Spleen (tissue), 11 donors: ENCODE results near the gene LIMA1. TPM values are rescaled to one million over a fixed set of nuclear protein-coding genes. Genes with fewer than 3 reads are reported as not detected.

Source experiments
- DNase-seq: peaks from one replicate; pipeline ENCODE4 v3.0.0-alpha.2; 2020
- H3K27ac ChIP-seq, 8 donors: fragments of 200-600 bp; sonication (generic) in 7 of 8; 1 replicate in 4 of 8; 2 replicates in 4 of 8; pipeline versions ENCODE4 v1.5.0 to v1.8.0; 2016 to 2021; ENCODE audit warnings: inconsistent platforms in 4 of 8, mild to moderate bottlenecking in 4 of 8, moderate library complexity in 1 of 8
- H3K27me3 ChIP-seq, 7 donors: fragments of 200-600 bp; sonication (generic) in 6 of 7; replicated peaks in 1 of 7; 1 replicate in 4 of 7; 2 replicates in 3 of 7; pipeline versions ENCODE4 v1.5.0 to v1.8.0; 2016 to 2021; ENCODE audit warnings: inconsistent platforms in 3 of 7, mild to moderate bottlenecking in 1 of 7
- H3K36me3 ChIP-seq, 6 donors: fragments of 200-600 bp; sonication (generic) in 5 of 6; 1 replicate in 4 of 6; 2 replicates in 2 of 6; pipeline versions ENCODE4 v1.5.0 to v1.8.0; 2016 to 2021; ENCODE audit warnings: inconsistent platforms in 2 of 6
- H3K4me1 ChIP-seq, 6 donors: fragments of 200-600 bp; sonication (generic) in 5 of 6; 1 replicate in 3 of 6; 2 replicates in 3 of 6; pipeline versions ENCODE4 v1.5.0 to v1.8.0; 2016 to 2021; ENCODE audit warnings: inconsistent platforms in 3 of 6
- H3K4me3 ChIP-seq, 8 donors: fragments of 200-600 bp; sonication (generic) in 7 of 8; 1 replicate in 4 of 8; 2 replicates in 4 of 8; pipeline versions ENCODE4 v1.5.0 to v1.8.0; 2016 to 2021; ENCODE audit warnings: inconsistent platforms in 4 of 8, mild to moderate bottlenecking in 4 of 8, moderate library complexity in 2 of 8
- H3K9me3 ChIP-seq, 8 donors: fragments of 200-600 bp; sonication (generic) in 7 of 8; 1 replicate in 4 of 8; 2 replicates in 4 of 8; pipeline versions ENCODE4 v1.5.0 to v1.8.0; 2016 to 2021; ENCODE audit warnings: inconsistent platforms in 4 of 8
- POLR2A ChIP-seq, 3 donors: fragments of 450-650 bp; IDR thresholded peaks; one replicate each; pipeline ENCODE4 v1.5.1; 2017; ENCODE audit warnings: antibody characterized with exemption in 3 of 3, mild to moderate bottlenecking in 1 of 3
- POLR2AphosphoS5 ChIP-seq, 3 donors: sonication (generic); formaldehyde crosslinking; IDR thresholded peaks; one replicate each; pipeline ENCODE4 v1.5.1; 2017; ENCODE audit warnings: antibody characterized with exemption in 3 of 3
- WGBS, 5 donors: extraction: QIAGEN DNeasy Blood & Tissue Kit in 3 of 5; methylation state at CpG; one replicate each; pipeline versions ENCODE4 v1.1.5 to v1.1.7; 2013 to 2018; 5-methylcytosine and 5-hydroxymethylcytosine counted together
- intact Hi-C: fragments of 100-400 bp; cut with DNase I; formaldehyde crosslinking; loops from one replicate; pipeline ENCODE4 v1.15.0; 2023; ENCODE audit warnings: low total_unique reads
- polyA plus RNA-seq, 3 donors: library from polyadenylated mRNA; stranded (reverse); fragments of 200-250 nt; gene quantifications; one replicate each; pipeline ENCODE4 v1.2.1, GENCODE V29; 2013
- total RNA-seq, 7 donors: library from RNA; depleted of rRNA in 3 of 7; stranded (reverse); fragments of >200 nt in 3 of 7; fragmentation: NEBNext Ultra II Directional in 4 of 7; extraction: Animal tissue kit (Norgen Biotek cat#: 25700) in 4 of 7; gene quantifications; one replicate each; pipeline versions ENCODE4 v1.1.0 to v1.2.1, GENCODE V29; 2016 to 2021
- TF ChIP-seq, protein P1 (sequence below), 11 experiments: fragments of 200-600 bp in 7 of 11; fragments of 450-650 bp in 4 of 11; sonication (generic) in 4 of 11; IDR thresholded peaks in 8 of 11; conservative IDR thresholded peaks in 3 of 11; 1 replicate in 7 of 11; 2 replicates in 4 of 11; pipeline versions ENCODE4 v1.4.0 to v1.8.0; 2016 to 2021; ENCODE audit warnings: antibody characterized with exemption in 11 of 11, inconsistent platforms in 4 of 11, mild to moderate bottlenecking in 1 of 11
- donor health status: healthy with polysubstance abuse.
- donor health status: DM: no; HTN: no; CAD: no; lungs with moderate emphysema.
- donor health status: DM: no; HTN: no; CAD: no.
- donor health status: Bipolar disorder and iron deficiency.
- donor health status: healthy.
- donor health status: DM: no; HTN: no; CAD: no.
- donor health status: DM: yes; HTN: yes; CAD: no.

LIMA1 gene
- total and polyA plus RNA-seq, 10 donors = 15.3 to 102 (median 61.2) TPM

DNA sequence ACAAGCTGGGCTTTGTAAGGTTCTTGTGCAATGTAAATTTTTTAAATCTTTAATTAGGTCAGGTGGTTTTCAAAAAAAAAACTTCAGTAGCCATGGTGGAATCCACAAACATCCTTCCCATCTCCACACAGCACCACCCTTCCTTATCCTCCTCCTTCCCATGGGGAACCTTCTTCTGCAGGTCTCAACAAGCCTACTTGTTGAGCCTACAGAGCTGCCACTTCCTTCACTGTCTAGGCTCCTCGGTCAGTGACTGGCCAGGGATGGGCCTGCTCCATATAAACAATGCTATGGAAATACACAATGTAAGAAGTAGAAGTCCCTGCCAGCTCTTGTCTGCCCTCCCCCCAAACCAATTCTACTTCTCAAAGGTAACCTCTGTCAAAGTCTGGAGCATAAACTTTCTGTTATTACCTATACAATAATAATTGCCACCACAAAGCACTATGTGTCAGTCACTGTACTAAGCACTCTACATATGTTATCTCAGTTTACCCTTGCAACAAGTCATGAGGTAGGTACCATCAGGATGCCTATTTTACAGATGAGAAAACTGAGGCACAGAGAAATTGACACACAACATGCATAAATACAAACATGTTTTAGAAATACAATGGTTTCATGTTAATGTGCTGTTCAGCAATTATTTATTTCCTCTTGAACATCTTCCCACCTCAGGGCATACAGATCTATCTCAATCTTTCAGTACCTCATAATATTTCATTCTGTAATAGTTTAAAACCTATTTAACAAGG, 17.4 kb downstream of the LIMA1 start:
- Histone ChIP-seq H3K9me3 (no peaks in the 10 kb centered on the region), H3K27ac (no peak overlapping the region), H3K27me3 (no peaks in the 10 kb centered on the region), H3K4me3 (no peak overlapping the region), H3K36me3 (no peaks in the 10 kb centered on the region), H3K4me1 (no peaks in the 10 kb centered on the region)
- intact Hi-C loops = no loop called here
- 69 to 100% (median 81%) methylated on average over 1 of the region's 1 CpG for WGBS, 5 donors
- TF ChIP-seq, protein P1, sequence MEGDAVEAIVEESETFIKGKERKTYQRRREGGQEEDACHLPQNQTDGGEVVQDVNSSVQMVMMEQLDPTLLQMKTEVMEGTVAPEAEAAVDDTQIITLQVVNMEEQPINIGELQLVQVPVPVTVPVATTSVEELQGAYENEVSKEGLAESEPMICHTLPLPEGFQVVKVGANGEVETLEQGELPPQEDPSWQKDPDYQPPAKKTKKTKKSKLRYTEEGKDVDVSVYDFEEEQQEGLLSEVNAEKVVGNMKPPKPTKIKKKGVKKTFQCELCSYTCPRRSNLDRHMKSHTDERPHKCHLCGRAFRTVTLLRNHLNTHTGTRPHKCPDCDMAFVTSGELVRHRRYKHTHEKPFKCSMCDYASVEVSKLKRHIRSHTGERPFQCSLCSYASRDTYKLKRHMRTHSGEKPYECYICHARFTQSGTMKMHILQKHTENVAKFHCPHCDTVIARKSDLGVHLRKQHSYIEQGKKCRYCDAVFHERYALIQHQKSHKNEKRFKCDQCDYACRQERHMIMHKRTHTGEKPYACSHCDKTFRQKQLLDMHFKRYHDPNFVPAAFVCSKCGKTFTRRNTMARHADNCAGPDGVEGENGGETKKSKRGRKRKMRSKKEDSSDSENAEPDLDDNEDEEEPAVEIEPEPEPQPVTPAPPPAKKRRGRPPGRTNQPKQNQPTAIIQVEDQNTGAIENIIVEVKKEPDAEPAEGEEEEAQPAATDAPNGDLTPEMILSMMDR (IDR thresholded peaks at IDR 0.05 in 8 of 11, conservative IDR thresholded peaks at IDR 0.05 in 3 of 11) = no peak
- TF ChIP-seq POLR2AphosphoS5 (IDR thresholded peaks at IDR 0.05) = no peak
- TF ChIP-seq POLR2A (IDR thresholded peaks at IDR 0.05) = no peak
- DNase-seq = no peak

DNA sequence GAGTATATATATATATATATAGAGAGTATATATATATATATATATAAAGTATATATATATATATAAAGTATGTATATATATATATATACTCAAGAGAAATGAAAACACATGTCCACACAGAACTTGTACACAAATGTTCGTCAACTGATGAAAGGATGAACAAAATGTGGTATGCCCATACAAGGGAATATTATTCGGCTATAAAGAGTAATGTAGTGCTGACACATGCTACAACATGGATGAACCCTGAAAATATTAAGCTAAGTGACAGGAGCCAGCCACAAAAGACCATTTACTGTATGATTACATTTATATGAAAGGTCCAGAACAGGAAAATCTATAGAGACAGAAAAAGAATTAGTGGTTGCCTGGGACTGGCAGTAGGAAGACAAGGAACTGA, 19.5 kb downstream of the LIMA1 start:
- no peak for DNase-seq
- H3K27me3 ChIP-seq = no peaks in the 10 kb centered on the region
- peaks cover 0 to 13% (median 0%) of the 10 kb centered on the region in 6 donors for H3K4me1 ChIP-seq
- intact Hi-C loops = no loop called here
- TF ChIP-seq POLR2AphosphoS5 (IDR thresholded peaks at IDR 0.05) (no peak), POLR2A (IDR thresholded peaks at IDR 0.05) (no peak)
- TF ChIP-seq, protein P1 (IDR thresholded peaks at IDR 0.05 in 8 of 11, conservative IDR thresholded peaks at IDR 0.05 in 3 of 11) = no peak
- no peaks in the 10 kb centered on the region for H3K36me3 ChIP-seq
- H3K27ac ChIP-seq = no peak overlapping the region
- 95 to 100% (median 95%) methylated on average over 2 of the region's 2 CpGs for WGBS, 5 donors
- H3K9me3 ChIP-seq = no peaks in the 10 kb centered on the region
- H3K4me3 ChIP-seq = no peak overlapping the region

DNA sequence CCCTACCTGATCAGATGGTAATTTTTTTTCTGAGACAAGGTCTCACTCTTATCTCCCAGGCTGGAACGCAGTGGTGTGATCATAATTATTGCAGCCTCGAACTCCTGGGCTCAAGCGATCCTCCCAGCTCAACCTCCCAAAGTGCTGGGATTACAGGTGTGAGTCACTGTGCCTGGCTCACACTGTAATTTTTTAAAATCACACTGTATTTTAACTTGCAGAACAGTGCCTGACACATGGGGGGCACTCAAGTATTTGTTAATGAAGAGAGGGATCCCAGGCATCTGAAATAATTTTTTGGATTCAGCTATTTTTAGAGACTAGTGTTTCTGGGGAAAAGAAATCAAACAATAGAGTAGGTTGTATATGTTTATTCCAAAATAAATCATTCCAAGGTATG, 21.7 kb downstream of the LIMA1 start:
- no peaks in the 10 kb centered on the region for H3K36me3 ChIP-seq
- TF ChIP-seq POLR2A (IDR thresholded peaks at IDR 0.05) = no peak
- H3K27me3 ChIP-seq = no peaks in the 10 kb centered on the region
- intact Hi-C loops = no loop called here
- no peaks in the 10 kb centered on the region for H3K9me3 ChIP-seq
- H3K4me1 ChIP-seq = peaks cover 0 to 28% (median 8%) of the 10 kb centered on the region in 6 donors
- no peak overlapping the region for H3K27ac ChIP-seq
- no peak overlapping the region for H3K4me3 ChIP-seq
- no peak for DNase-seq
- WGBS, 5 donors = 92 to 98% (median 96%) methylated on average over 3 of the region's 3 CpGs

DNA sequence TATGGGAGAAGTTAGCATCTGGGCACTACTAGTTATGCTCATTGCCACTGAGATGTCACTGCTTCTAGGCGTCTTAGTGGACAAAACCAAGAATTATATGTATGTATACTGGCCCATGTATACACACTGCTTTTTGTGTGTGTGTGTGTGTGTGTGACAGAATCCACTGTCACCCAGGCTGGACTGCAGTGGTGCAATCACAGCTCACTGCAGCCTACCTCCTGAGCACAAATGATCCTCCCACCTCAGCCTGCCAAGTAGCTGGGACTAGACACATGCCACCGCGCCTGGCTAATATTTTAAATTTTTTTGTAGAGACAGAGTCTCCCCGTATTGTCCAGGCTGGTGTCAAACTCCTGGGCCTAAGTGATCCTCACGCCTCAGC, 25.2 kb downstream of the LIMA1 start:
- intact Hi-C loops = no loop called here
- Histone ChIP-seq H3K36me3 (no peaks in the 10 kb centered on the region), H3K9me3 (no peaks in the 10 kb centered on the region), H3K4me1 (peaks cover 0 to 49% (median 8%) of the 10 kb centered on the region in 6 donors), H3K27ac (peak overlapping the region in 7 of 8 donors; percentile 9 to 60 (median 40)), H3K27me3 (no peaks in the 10 kb centered on the region), H3K4me3 (no peak overlapping the region)
- TF ChIP-seq POLR2A (IDR thresholded peaks at IDR 0.05) (no peak), POLR2AphosphoS5 (IDR thresholded peaks at IDR 0.05) (no peak)
- TF ChIP-seq, protein P1 (IDR thresholded peaks at IDR 0.05 in 8 of 11, conservative IDR thresholded peaks at IDR 0.05 in 3 of 11) = no peak
- DNase-seq = no peak
- 65 to 88% (median 82%) methylated on average over 5 of the region's 5 CpGs for WGBS, 5 donors
